Fibroblast of skin of back (primary cell): ENCODE data around the gene PRPF4.
"Not testable (repeated sequence)": the region's sequence is repeated elsewhere in the genome, so short reads cannot be mapped to it uniquely, and the experiment has no call there.

ENCODE experiments used
- DNase-seq: peaks from one replicate; pipeline ENCODE4 v3.0.0-alpha.2; 2013

PRPF4 gene

DNA sequence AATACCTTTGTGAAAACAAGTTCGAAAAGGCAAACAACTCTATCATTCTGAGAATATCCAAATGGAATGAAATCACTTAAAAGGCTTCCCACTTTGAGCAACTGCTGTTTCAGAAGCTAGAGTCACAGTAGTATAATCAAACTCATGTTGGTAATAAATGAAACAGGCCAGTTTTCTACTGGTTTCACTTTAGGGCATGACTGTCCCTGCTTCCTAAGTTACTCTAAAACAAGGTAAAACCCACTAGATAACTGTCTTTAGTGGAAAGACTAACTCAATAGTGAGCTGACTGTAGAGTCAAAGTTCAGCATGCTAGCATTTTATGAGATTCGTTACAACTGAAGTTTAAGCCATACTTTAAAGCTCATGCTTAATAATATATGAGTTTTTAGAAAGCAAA lies 6.1 kb upstream of the PRPF4 start:
- no peak for DNase-seq

DNA sequence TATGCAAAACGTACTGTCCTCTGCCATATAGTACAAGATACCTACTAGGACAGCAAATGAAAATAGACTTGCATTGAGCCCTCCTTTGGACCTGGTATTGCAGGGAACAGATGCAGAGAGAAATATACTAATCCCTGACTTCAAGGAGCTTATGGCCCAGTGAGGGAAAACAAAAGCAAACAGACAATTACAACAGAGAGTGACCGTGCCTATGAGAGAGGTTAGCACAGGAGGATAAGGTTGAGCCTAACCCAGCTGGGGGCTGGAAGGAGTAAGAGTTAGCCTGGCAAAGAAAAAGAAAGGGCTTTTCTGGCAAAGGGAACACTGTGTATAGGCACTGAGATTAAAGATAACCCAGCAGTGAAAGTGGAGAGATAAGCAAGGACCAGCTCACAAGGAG lies 5.6 kb upstream of the PRPF4 start:
- no peak for DNase-seq

DNA sequence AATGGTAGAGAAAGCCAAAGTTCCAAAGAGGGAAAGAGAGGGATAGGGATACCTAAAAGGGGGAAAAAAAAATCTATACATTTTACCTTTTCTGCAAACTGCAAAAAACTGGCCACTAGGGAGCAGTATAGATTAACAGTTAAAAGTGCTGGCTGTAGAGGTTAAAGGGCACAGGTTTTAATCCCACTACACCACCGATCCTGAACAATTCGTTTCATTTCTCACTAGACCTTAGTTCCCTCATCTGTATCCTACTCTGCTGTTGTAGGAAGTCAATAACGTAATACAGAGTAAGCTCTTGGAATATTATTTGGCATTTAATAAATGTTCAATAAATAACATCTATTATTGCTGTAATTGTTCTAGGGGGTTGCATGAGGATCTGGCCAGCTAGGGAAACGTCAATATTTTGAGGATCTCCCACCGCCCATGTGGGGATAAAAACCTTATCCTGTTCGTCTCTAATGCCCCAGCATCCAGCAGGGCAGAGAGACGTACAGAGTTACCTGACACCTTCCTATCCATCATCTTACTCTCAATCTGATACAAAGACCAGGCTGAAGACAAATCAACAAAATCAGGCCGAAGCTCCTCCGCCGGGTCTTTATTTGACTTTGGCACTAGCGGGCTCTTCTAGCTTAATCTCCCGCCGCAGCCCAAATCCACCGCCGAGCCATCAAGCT lies 843 bp upstream of the PRPF4 start:
- peak; percentile 62 for DNase-seq

DNA sequence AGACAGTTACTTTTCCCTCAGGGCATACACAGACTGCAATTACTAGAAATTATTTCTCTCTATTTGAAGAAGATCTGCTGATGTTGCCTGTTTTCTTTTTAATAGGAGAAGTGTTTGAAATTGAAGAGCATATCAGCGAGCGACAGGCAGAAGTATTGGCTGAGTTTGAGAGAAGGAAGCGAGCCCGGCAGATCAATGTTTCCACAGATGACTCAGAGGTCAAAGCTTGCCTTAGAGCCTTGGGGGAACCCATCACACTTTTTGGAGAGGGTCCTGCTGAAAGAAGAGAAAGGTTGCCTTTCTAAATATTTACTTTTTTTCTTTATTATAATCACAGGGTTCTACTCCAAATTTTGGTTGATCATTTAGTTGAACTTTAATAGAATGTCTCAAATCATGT lies 3.4 kb downstream of the PRPF4 start:
- DNase-seq = no peak

DNA sequence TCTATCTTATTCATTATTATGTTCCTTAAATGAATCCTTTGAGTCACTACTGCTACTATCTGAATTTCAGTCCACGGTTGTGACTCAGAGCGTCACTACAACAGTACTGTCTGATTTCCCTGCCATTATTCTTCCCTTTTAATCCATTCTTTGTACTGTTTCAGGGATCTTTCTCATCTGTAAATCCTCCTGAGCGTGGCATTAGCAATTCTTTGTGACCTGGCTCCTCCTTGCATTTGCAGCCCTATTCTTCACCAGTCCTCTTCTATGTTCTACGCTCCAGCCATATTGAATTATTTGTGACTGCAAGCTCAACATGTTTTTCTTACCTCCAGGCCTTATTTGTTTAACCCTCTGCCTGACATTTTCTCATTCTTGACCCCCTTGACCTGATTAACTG lies 5.9 kb downstream of the PRPF4 start:
- no peak for DNase-seq

DNA sequence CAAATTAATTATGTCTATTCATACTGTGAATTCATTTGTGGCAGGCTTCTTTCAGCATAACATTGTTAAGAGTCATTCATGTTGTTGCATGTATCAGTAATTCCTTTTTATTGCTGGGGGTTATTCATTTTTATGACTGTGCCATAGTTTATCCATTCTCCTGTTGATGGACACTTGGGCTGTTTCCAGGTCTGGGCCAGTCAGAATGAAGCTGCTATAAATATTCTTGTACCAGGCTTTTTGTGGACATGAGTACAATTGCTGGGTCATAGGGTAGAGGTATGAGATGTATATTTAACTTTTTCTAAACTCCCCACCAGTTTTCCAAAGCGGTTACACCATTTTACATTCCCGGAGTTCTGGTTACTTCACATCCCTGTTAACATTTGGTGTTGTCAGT lies 13.6 kb downstream of the PRPF4 start:
- DNase-seq = no peak

DNA sequence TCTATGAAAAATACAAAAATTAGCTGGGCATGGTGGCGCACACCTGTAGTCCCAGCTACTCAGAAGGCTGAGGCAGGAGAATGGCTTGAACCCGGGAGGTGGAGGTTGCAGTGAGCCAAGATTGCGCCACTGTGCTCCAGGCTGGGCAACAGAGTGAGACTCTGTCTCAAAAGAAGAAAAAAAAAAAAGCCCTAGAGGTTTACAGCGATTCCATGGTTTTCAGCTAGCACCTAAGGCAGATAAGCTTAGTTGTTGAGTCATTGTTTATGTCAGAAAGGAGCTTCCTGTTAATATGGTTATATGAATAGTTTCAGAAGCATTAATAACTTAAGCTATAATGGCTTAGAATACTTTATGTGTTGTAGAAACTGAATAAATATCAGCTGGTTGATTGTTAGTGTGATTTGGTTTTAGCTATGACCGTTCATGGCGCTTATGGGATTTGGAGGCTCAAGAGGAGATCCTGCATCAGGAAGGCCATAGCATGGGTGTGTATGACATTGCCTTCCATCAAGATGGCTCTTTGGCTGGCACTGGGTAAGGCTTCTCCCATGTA lies 14.7 kb downstream of the PRPF4 start:
- no peak for DNase-seq

DNA sequence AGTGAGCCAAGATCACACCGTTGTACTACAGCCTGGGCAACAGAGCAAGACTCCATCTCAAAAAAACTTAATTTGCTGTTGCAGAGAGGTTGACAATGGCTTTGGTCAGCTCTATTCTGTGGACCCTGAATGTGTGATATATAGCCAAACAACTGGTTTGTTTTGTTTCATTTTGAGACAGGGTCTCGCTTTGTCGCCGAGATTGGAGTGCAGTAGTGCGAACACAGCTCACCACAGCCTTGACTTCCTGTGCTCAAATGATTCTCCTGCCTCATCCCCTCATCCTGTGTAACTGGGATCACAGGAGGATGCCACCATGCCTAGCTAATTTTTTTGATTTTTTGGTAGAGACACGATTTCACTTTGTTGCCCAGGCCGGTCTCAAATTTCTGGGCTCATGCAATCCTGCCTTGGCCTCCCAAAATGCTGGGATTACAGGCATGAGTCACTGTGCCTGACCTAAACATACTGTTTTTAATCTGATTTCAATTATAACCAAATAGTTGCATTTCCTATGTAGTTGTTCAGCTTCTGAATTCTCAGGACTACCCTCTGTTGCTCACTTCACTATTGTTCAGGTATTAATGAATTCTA lies 17.9 kb downstream of the PRPF4 start:
- peak; percentile 21 for DNase-seq

DNA sequence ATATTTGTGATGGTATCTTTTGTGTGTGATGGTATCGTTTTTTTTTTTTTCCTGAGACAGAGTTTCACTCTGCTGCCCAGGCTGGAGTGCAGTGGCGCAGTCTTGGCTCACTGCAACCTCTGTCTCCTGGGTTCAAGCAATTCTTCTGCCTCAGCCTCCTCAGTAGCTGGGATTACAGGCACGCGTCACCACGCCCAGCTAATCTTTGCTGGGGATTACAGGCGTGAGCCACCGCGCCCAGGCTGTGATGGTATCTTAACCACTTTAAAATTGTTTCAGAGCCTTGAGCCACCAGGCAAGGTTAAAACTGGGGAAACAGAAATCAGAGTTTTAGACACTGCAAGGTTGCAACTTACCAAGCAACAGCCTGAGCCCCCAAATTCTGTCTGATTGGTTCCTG lies 20.8 kb downstream of the PRPF4 start:
- DNase-seq = not testable (repeated sequence)

DNA sequence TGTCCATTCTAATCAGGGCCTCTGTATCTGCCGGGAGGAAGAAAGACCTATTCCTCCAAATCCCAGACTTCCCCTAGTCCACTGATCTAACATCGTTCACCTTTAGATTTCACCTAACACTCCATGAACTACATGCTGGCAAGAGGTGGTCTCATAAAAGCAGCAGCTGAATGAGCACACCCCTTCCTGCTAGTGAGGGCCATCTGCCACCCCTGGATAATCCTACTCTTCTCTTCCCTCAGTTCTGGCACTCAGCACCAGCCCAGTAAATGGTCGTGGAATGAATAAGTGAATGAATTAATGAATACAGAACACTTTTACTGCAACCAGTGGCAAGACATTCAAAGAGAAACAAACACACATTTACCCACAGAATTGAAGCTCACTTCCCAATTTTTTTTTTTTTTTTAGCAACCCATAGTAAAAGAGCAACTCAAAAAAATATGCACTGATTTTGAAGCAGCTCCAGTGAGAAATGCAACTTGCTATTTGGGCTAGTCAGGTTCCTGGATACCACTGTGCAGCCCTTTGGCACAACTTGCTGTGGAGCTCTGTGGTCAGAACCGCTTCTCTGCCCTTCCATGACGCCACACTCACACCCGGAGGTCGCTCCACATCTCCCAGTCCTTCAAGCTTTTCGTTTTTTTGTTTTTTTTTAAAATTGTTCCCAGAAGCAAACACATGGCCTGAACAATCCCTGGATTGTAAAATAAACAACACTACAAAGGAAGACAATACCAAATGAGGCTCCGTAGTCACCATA lies 21.5 kb downstream of the PRPF4 start:
- DNase-seq = no peak

DNA sequence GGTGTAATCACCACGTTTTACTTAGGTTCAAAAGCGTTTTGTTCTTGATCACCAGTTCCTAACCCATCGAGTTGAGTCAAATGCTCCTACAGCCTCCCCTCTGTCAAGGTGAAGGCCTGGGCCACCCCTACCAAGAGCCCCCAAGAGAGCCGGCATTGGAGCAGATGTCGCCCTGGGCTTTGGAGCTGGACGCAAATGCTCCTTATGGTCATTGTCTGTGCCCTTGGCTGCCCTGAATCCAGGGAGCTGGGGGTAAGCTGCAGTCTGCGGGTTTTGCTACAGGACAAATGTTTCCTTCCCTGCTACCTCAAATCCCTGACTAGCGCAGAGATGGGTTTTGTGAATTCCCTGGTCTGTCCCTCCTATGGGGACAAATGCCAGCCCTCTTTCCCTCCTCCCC lies 22.9 kb downstream of the PRPF4 start:
- no peak for DNase-seq

DNA sequence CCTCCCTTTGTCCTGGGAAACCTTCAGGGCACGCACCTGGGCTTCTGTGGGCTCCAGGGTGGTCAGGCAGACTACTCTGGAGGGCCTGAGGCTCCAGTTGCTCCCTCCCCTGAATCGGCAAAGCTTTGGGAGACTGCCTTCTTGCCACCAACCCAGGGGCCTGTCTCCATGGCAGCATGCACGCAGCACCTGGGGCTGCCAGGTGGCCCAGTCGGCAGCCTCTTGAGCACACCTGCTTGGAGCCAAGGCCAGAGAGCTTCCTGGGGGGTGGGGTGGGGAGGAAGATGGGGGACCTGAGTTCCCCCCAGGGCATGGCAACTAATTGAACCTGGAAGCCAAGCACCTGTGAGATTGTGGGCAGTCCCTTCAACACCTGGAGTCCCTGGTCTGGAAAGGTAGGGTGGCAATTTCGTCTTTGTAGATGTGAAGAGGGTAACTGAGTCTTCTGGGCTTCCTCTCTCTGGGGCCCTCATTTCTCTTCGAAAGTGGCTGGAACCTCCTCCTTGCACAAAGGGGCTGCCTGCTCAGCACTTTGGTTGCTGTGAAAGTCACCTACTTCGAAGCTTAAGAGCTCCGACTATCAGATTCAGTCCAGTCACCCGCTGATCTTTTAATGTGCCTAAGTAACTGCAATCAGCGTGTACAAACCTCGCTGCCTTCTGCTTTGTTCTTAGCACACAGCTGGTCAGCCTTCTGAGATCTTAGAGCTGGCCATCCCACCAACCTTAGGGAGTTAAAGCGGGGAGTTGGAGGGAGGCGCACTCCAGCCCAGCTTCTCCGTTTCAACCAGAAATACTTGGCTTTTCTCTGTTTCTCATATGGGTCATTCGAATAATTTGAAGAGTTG lies 23.7 kb downstream of the PRPF4 start:
- DNase-seq = no peak

DNA sequence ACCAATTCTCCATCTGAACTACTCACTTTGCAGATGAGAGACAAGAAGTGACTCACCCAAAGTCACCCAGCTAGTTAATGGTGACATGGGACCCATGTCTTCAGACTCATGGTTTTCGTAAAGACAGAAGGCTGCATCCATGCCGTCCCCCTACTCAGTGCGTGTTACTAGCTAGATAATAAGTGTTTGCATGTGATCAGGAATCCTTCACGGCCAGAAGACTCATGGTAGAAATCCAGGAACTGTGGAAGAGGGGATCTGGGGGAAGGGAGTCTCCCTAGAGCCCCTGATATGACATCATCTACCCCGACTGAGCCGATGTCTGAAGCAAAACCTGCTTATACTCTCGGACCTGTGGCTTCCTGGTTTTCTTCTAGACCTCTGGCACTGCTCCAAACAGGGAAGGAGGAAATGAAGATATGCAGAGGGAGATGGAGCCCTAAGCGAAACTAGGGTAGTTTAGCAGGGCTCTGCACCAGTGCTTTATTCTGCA lies 24.4 kb downstream of the PRPF4 start:
- DNase-seq = peak; percentile 17

DNA sequence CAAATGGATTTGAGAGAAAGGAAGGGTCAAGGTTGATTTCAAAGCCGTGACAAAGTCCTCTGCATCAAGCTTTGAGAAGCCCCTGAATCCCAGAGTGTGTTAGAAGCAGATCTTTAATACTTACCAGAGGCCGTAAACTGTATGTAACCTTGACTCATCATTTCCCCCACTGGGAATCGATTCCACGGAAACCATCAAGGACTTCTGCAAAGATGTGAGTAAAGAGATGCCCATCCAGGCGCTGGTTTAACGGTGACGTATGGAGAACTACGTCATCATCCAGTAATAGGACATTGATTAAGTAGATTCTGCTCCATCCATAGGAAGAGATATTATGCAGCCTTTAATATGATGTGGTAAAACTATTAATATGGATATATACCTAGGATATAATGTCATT lies 26.1 kb downstream of the PRPF4 start:
- no peak for DNase-seq

DNA sequence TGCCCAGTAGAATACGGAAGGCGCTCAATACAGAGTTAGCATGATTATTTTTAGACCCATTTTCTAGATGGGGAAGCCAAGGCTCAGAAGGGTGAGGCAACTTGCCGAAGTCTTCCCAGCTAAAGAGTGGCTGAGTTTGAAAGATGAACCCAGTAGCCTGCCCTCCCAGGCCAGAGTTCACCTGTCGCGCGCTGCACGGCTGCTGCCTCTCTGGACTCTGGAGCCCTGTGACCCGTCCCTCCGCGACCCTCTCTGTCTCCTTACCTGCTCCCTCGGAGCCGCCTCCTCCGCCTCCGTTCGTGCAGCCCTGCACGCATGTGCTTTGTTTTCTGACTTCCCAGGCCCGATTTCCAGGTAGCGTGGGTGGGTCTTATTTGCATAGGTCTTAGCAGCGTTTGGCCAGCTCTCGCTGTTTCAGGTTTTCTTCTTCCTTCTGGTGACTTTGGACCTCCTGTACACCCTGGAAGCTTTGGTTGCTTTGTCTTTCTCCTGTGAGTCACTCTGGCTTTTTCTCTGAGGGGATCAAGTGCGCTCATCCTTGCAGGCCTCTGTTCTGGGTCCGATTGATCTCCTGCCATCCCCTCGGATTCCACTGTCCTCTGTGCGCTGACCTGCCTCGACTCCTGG lies 27.4 kb downstream of the PRPF4 start, which contains the start of gene RNF183:
Gene RNF183, minus strand, starts transcription at position 585 of the 627 bp plus-strand sequence. CDS start 5,192 bp downstream, outside the sequence.
- no peak for DNase-seq

DNA sequence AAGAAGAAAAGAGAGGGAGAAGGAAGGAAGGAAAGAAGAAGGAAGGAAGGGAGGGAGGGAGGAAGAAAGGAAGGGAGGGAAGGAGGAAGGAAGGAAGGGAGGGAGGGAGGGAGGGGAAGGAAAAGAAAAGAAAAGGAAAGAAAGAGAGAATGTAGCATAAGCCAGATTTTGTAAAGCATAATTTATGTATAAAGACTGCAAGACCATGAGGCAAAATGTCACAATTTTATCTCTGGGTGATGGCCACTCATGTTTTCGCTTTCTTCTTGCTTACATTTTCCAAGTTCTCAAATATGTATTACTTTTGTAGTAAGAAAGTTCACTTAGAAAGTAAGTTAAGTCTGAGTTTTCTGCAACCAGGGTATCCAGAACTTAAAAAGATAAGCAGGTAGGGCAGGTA lies 31.1 kb downstream of the PRPF4 start:
- no peak for DNase-seq

DNA sequence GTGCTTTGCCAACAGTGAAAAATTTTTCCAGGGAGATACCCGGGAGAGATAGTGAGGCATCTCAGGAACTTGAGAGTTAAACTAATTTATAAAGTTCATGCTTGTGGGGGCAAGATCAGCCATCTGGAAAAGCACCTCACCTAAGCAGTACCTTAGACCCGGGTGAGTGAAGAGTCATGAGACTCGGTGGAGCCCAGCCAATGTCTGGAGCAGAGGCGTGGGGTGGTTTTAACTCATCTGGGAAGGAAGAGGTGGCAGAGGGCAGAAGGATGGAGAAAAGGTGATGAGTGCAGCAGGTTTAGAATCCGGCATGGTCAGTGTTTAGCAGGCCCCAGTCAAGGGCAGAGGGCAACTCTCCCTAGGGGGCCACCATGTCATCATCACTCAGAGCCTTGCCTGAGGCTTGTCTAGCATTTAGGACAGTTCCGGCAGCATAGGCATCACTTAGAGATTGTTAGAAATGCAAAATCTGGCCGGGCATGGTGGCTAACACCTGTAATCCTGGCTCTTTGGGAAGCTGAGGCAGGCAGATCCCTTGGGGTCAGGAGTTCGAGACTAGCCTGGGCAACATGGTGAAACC lies 32.0 kb downstream of the PRPF4 start:
- DNase-seq = no peak

DNA sequence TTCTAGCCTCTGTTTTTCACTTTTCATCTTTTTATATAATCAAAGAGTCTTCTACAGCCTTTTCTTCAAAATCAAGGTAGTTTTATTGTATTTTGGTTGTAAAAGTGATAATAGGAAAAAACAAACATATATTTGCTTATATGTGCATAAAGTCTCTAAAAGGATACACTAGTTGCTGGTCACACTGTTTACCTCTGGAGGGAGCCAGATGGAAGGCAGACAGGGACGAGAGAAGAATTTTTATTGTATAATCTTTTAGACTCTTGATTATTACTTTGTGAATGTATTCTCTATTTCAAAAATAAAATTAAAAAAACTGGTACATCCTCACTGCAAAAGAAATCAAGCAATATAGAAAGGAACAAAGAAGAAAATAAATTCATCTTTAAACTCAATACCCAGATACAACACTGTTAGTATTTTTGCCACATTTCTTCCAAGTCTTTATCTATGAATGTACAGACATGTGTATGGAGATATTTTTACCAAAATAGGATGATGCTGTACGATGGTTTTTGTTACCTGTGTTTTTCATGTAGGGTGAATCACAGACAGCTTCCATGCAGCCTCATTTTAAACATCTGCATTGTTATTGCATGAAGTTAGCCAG lies 33.9 kb downstream of the PRPF4 start:
- peak; percentile 48 for DNase-seq

DNA sequence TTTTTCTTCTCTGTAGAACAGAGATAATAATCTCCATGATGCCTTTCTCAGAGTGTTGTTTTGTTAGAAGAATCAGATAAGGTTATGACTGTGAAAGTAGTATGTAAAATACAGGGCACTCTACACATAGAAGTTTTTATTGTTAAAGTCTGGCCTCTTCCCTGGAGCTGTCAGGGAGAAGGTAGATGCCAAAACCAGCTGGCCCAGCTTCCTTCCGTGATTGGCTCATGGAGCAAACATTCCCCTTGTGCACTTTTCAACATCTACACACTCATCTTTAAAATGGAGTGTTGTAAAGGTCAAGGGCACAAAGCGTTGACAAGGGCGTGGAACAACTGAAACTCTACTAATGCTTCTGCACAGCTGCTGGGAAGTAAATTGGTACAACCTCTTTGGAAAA lies 35.1 kb downstream of the PRPF4 start:
- DNase-seq = no peak

DNA sequence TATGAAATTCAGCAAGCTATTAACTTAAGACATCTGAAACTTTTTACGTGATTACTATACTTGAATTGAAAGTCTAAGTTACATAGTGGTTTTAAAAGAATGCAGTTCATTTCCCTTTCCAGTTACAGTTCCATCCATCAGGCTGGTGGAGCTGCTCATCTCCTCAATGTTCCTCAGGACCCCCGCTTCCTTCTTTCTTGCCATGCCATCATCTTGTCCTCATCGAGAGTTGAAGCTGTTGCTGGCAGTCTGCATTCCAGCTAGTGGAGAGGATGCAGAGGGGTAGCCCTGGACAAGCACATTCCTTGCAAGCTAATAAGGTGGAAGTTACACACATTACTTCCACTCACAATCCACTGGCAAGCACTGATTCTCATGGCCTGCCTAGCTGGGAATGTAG lies 36.5 kb downstream of the PRPF4 start:
- DNase-seq = no peak

DNA sequence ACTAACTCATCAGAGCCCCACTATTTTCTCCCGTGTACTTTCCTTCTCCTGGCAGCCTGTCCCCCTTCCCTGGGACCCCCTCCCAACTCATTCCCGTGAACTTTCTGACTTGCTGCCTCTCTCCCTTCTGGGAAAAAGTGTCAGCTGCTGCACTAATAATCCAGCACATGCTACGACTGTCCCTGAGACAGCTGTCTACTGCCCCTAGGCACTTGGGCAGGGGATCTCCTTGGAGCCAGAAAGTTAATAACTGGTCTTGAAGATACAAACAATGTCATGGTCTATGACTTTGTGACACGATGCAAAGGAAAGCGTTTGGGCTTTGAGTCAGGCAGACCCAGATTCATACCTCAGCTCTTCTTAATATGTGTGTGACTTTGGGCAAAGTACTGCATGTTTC lies 37.8 kb downstream of the PRPF4 start:
- DNase-seq = no peak
